NCI-H1930 (cell line): ENCODE measurements around the gene CDK5RAP3.
A peak's percentile ranks its signal among the peaks of the same experiment; 100 is the strongest.
"Not testable (repeated sequence)": the region's sequence is repeated elsewhere in the genome, so short reads cannot be mapped to it uniquely, and the experiment has no call there.

Source experiments
- DNase-seq, 2 experiments: peaks; one replicate each; lab custom pipeline; 2025; lab: John Stamatoyannopoulos, UW

CDK5RAP3 gene, protein sequence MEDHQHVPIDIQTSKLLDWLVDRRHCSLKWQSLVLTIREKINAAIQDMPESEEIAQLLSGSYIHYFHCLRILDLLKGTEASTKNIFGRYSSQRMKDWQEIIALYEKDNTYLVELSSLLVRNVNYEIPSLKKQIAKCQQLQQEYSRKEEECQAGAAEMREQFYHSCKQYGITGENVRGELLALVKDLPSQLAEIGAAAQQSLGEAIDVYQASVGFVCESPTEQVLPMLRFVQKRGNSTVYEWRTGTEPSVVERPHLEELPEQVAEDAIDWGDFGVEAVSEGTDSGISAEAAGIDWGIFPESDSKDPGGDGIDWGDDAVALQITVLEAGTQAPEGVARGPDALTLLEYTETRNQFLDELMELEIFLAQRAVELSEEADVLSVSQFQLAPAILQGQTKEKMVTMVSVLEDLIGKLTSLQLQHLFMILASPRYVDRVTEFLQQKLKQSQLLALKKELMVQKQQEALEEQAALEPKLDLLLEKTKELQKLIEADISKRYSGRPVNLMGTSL

DNA sequence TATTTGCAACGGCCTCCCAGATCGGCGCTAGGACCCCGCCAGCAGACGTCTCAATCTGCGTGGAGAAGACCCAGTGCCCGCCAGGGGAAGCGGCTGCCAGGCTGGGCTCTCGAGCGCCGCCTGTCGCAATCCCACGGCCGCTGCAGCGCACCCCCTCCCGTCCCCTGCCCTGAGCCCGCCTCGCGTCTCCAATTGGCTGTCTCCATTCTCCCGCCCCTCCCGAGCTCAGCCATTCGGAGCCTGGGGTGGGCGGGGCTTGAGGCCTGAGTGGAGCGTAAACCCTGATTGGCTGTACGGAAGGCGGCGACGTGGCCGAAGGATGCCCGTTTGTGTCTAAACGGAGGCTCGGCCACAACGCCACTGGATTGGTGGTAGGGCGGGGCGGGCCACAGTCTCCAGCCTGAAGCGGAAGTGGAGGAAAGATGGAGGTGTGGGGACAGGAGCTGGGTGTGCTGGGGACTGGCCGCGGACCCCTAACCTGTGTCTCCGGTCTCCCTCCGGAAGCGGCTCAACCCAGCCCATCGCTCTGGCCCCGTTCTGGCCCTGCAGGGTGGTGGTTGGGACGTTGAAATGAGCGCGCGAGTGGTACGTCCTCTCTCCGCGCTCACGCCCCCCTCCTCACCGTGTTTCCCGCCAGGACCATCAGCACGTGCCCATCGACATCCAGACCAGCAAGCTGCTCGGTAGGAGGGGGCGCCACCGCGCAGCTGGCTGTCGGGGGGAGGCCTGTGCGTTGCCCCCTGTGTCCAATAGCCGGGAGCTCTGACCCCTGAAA lies at the start of gene CDK5RAP3:
CDK5RAP3 (plus strand) TSS at position 389 of the 775 bp plus-strand sequence; CDS start at position 423, 34 bp downstream.
- peak; percentile 98 to 99 for DNase-seq

DNA sequence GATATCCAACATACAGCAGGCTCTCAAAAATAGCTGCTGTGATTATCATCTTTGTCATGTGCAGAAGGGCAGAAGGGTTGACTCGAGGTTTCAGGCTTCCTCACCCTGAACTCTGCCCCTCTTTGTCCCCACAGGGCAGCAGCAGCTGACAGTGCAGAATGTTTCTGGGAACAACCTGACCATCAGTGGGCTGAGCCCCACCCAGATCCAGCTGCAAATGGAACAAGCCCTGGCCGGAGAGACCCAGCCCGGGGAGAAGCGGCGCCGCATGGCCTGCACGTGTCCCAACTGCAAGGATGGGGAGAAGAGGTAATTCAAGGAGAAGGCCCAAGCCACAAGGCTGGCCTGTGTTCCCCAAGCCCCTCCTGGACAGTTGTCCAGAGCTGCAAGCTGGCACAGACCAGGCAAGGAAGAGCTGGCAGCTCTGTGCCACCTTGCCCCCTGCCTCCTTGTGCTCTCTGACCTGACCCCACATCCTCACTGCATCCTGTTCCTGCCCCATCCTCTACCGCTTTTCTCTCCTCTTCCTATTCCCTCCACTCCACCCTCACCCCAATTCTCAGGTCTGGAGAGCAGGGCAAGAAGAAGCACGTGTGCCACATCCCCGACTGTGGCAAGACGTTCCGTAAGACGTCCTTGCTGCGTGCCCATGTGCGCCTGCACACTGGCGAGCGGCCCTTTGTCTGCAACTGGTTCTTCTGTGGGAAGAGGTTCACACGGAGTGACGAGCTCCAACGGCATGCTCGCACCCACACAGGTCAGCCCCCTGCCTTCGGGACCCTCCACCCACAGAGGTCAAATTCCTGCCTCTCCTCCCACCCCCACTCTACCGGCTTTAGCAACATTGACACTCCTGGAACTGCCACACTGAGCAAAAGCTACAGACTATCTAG lies 45.9 kb upstream of the CDK5RAP3 start:
- DNase-seq: no peak

DNA sequence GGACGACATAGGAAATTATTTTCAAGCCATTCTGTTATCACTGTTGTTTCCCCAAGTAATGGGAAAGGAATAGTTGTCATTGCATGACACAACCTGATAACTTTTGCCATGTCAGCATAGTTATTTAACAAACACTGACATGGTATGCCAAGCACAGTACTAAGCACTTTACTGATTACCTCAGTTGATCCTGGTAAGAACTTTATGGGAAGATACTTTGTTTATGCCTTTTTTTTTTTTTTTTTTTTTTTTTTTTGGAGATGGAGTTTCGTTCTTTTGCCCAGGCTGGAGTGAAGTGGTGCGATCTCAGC lies 45.3 kb upstream of the CDK5RAP3 start:
- DNase-seq: no peak

DNA sequence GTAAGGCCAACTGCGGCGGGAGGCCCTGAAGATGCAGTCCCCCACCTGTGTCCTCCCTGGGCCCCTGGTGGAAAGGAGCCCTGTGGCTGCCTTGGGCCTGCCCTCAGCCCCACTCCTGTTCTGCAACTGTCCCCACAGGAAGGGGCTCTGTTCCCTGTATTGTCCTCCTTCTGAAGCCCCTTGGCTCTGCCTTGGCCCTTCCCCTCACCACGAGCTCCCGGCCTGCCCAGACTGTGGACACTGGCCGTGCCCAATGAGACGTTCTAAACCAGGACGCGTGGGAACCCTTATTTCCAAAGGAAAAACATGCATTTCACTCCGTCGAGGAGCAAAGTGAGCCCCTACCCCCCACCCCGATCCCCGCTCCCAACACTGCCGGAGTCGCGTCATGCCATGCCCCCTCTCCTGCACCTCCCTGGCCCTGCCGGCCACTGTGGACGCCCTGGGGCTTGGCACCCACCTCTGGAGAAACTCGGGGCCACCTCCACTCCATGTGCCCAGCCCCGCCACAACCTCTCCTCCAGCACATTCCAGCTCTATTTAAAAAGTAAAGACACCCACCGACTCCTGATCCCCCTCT lies 43.0 kb upstream of the CDK5RAP3 start:
- DNase-seq: no peak

DNA sequence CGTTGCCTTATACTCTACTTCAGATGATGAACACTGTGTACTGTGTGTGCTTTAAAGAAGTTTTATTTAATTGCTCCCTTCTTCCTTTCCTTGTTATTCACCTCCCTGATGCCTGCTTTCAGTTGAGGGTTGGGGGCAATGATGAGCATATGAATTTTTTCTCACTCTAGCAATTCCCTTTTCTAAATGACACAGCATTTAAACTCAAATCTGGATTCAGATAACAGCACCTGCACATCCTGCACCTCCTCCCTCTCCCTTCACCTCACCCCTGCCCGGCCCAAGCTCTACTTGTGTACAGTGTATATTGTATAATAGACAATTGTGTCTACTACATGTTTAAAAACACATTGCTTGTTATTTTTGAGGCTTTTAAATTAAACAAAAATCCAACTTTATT lies 42.5 kb upstream of the CDK5RAP3 start:
- no peak for DNase-seq

DNA sequence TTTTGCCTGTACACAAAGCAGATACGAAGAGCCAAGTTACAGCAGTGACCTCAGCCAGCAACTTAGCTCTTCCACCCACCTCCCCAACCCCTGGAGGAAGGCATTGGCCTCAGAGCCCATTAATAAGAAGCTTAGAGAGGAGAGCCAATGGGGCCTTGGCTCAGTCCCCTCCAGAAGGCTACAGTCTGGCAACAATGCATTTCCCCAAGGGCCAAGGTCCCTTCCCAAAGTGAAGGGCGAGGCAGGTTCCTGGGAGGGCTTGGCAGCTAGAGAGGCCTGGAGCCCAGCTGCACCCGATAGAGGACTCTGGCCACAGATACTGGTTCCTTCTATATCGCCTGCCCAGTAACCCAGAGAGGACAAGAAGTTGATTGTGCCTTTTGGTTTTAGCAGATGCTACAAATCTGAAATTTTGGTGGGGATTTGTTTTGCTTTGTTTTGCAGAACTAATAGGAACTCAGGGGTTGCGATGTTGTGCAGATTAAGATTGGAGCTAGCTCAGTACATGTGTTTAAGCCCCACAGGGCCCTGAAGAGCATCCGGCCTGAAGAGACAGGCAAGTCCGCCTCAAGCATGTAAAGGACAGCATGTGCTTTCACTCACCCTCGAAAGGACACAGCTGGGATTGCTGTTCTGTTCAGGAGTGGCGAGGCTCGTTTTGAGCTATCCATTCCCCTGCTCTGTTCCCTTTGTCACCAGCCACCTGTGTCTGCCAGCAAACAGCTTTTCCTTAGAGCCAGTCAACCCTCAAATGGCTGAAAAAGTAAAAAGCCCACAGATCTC lies 41.5 kb upstream of the CDK5RAP3 start:
- no peak for DNase-seq

DNA sequence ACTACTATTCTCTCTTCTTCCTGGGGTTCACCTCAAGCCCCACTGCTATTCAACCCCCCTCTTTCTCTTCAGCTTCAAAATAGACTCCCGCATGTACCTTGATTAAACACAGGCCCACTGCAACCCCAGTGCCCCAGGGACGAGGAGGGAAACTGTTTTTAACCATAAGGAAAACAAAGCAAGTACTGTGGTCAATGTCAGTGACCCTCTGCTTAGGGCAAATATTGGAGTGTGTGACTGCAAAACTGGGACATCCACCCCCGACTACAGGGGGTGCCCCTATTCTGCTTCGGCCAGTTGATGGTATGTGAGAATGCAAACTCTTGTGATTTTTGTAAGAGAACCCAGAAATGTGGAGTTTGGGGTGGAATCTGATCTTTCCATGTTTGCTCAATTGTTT lies 39.1 kb upstream of the CDK5RAP3 start:
- DNase-seq: no peak

DNA sequence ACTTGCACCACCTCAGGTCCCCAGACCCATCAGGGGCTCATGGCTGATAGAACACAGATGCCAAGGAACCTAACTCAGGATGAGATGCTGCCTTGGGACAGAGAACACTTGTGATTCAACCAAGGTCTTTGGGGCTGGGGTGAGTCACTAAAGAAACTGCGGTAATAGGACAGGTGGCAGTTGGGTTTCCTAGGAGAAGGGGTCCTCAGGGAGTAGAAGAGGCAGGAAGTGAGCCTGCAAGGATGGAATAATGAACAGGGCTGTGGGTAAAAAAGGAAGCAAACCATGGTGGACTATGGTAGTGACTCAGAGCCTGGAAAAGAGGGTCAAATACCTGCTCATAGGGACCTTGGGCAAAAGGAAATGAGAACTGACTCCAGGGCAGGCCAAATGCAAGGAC lies 36.1 kb upstream of the CDK5RAP3 start:
- DNase-seq: no peak

DNA sequence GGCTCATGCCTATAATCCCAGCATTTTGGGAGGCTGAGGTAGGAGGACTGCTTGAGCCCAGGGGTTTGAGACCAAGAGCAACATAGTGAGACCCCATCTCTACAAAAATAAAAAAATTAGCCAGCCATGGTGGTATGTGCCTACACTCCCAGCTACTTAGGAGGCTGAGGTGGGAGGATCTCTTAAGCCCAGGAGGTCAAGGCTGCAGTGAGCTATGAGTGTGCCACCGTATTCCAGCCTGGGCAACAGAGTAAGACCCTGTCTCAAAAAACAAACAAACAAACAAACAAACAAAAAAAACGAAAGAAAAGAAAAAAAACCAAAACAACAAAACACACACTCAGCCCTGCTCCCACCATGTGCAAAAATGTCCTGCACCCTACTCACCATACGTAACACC lies 35.4 kb upstream of the CDK5RAP3 start:
- DNase-seq: not testable (repeated sequence)

DNA sequence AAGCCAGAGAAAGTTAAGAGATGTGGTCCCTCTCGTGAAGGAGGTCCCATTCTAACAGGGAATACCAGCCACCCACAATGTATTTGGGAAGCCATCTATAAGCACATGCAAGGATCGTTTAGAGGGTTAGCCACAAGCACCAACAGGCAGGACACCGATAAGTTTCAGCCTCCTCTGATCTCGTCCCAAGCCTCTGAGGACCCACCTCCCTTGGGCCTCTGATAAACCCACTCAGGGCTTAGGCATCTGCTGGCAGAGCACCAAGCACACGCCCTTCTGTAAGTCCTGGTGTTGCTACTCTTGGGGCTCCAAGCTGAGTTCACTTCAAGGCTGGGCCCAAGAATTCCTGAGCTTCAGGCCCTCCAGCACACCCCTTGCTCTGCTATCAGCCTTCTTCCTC lies 35.0 kb upstream of the CDK5RAP3 start:
- DNase-seq: no peak

DNA sequence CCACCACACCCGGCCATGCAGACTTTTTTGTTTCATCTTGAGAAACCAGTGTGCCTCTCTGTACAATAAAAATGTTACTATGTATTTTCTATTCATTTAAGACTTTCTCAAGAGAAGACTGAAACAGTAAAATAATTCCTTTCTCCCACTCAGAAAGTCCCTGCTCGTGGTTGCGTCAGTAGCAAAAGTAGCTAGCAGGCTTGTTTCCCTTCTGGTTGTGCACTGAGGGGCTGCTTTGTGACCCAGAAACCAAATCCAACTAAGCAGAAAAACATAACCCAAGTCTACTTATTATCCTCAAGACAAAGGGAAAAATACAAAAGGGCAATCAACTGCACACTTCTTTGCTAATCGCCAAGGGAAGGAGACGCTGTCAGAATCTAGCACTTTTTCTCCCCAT lies 33.0 kb upstream of the CDK5RAP3 start:
- no peak for DNase-seq

DNA sequence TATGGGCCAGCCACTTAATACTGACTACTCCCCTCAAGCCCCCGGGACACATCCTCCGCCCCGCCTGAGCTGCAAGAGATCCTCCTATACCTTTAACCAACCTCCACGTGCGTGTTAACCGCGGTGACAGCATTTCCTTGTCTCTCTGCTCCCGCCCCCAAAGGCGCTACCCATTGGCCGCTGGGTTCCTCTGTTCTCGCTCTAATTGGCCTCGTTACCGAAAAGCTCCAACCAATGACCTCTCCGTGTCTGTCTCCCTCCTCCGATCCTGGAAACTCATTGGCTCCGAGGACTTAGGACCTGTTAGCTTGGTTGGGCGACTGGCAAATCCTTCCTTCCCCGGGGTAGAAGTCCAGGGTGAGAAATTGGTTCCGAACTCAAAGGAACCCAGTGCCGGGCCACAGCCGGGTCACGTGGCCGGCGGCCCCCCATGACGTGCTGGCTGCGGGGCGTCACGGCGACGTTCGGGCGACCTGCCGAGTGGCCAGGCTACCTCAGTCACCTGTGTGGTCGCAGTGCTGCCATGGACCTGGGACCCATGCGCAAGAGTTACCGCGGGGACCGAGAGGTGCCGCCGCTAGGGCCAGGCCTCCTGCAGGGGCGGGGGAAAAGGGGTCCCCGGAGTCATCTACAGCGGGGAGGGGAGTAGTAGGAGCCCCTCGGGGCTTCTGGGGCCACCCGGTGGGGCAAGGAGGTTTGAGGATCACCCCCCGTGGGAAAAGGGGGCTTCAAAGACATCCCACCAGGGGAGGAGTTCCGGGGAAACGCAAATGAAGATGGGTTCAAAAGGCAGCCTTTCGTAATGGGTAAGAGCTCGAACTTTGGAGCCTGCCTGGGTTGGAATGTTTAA lies 29.4 kb upstream of the CDK5RAP3 start, which contains the start of gene PNPO:
PNPO (plus strand) TSS at position 326 of the 850 bp plus-strand sequence; CDS start at position 431, 105 bp downstream.
- peak; percentile 90 to 92 for DNase-seq

DNA sequence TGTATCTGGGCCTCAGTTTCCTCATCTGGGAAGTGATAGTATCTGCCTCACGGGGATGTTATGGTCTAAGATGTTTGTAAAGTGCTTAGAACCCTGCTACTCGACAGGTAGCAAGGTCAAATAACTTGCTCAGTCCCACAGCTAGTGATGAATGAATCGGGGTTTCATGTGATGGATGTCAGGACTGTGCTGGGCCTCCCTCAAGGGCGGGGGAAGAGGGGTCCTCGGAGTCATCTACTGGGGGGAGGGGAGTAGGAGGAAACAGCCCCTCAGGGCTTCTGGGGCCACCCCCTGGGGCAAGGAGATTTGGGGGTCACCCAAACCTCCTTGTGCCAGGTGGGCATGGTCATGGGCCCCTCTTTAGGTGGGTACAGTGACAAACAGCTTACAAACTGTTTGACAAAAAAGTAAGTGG lies 28.8 kb upstream of the CDK5RAP3 start:
- DNase-seq: no peak

DNA sequence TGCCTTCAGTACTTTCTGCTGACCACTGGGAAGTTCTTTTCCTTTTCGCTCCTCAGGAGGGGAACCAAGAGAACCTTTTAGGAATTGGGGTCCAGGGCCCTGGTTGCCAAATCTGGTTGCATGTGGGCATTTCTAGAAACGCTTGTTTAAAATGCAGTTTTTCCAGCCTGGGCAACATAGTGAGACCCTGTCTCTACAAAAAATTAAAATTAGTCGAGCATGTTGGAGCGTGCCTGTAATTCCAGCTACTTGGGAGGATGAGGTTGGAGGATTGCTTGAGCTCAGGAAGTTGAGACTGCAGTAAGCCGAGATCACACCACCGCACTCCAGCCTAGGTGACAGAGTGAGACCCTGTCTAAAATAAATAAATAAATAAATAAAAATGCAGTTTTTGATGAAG lies 28.3 kb upstream of the CDK5RAP3 start:
- no peak for DNase-seq

DNA sequence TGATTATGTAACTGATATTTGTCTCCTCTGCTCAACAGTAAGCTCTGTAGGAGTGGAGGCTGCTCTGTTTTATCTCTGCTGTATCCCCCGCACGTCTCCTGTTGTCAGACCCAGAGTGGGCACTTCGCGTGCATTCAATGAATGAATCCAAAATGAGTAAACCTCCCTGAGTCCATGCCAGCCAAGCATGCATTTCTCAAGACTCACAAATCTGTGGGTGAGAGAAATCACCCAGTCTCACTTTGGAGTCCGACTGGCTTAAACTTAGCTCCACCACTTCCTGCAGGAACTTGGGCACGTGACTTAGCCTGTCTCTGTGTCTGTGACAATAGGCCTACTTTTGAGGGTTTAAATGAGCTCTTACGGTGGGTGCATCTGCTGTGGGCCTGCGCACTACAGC lies 25.8 kb upstream of the CDK5RAP3 start:
- no peak for DNase-seq

DNA sequence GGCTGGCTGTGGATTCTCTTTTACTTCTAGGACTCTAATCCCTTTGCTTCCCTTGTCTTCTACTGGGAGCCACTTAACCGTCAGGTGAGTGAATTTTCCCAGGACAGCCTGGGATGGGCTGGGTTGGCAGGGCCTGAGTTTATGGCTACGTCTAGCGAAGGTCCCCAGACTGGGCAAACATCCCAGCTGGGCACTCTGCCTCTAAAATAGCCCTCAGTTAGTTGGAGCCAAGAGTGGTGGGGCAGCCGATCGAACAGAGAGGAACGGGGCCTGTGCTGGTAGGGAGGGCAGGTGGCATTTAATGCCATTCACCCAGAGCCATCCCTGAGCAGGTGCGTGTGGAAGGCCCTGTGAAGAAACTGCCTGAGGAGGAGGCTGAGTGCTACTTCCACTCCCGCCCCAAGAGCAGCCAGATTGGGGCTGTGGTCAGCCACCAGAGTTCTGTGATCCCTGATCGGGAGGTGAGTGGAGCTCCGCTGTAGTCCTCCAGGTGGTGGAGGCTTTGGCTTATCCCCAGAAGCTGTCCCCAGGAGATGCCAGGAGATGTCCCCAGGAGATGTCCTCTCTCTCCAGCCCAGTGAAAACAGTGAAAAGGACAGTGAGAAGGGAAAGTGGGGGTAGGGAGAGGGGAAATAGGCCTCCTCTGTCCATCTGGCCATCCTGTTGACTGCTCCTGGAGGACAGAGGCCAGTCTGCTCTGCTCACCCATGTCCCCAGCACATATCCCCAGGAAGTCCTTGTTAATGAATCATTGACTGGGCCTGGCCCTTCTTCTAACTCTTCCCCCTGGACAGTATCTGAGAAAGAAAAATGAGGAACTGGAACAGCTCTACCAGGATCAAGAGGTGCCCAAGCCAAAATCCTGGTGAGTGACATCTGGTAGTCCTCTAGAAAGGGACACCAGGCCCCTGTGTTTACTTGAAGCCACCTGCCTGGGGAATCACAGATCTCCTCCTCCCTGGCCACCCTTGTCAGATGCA lies 25.1 kb upstream of the CDK5RAP3 start:
- no peak for DNase-seq

DNA sequence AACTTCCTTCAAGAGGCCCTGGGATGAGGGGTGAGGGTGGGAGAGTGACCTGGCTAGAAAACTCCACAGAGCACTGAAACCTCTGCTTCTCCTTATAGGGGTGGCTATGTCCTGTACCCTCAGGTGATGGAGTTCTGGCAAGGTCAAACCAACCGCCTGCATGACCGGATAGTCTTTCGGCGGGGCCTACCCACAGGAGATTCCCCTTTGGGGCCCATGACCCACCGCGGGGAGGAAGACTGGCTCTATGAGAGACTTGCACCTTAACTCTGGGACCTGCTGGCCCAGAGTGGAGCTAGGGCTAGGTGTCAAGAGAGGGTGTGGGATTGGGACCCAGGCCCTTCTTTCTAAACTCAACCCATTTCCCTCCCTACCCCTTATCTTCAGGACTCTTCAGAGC lies 24.4 kb upstream of the CDK5RAP3 start:
- DNase-seq: no peak

DNA sequence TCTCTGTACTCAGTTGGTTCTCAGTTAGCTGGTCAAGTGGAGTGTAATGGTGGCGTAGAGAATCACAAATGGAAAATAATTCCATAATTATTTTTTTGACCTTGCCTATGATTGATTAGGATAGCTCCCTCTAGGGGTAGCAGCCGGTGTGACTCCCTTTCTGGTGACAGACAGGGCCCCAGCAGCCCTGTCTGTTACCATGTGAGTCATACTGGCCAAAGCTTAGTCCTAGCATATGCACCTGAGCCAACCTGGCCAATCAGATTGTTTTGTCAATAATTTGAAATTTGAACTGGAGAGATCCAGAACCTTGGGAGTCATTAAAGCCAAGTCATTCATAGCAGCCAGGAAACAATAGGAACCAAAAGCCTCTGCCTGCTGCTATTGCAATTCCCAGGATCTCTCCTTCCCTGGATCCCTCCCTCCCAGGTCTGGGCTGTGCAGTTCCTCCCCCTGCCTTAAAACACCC lies 23.9 kb upstream of the CDK5RAP3 start:
- DNase-seq: peak; percentile 18 to 46
